GM10266 (cell line): ENCODE measurements around the gene HDAC4.

ENCODE experiments used
- DNase-seq: peaks from one replicate; pipeline ENCODE4 v3.0.0; 2012; ENCODE audit errors: extremely low spot score
- CTCF ChIP-seq: IDR thresholded peaks from 2 replicates; pipeline ENCODE4 v1.5.1; 2012; ENCODE audit warnings: mild to moderate bottlenecking, low read depth; ENCODE audit not compliant: control insufficient read depth, insufficient read depth; ENCODE audit errors: missing control alignments

The HDAC4 gene

DNA sequence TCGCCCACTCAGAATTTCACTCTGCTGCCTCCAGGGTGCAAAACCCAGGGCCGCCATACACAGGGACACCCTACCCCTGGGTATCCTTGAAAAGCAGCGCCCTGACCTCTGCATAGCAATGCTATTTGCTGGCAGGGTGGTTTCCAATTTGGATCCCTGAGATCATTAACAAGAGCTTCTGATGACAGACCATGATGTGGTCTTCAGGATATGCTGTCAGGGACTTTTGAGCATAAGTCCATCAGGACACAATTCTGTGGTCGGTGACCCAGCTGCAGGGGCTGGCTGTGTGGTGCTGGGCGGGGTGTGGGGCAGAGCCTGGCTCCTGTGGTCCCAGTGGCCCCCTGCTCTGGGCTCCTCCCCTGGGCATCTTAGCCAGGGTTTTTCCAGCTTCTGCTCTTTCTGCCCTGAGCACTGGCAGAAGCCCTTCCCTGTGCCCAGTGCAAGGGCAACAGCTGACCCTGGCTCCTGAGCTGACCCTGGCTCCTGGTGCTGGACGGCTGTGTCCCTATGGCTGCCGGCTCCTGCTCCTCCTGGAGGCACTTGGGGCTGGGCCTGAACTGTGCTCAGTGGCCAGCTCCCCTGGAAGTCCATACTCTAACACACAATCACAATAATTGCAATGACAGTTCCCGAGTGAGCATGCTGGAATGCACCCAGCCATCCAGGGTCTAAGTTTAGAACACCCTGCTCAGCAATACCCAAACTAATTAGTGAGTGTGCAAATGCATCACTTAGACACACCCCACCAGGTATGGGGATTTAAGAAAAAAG, 271.5 kb downstream of the HDAC4 start:
- TF ChIP-seq CTCF, result no peak
- no peak for DNase-seq

DNA sequence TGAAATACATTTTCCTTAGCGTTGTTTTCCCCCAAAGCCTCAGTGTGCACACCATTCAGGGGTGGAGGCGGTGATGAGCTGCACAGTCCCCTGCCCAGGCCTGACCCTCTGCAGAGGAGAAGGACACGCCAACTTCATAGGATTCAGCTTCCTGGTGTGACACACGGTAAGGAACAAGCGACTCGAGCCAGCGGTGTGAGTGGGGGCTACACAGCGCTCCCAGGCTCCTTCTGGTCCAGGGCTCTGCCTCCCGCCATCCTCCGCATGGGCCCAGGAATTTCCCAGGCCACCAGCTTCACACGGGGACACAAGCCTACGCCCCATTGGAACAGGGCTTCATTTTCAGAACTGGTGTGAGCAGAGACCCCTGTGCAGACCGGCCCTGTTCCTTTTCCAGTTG, 272.1 kb downstream of the HDAC4 start:
- no peak for TF ChIP-seq CTCF
- no peak for DNase-seq

- TF ChIP-seq CTCF, result no peak
- no peak for DNase-seq
Measured at GRCh38 chr2:239127513-239127912, 273.3 kb downstream of the HDAC4 start.

- DNase-seq, result no peak
- no peak for TF ChIP-seq CTCF
Measured at GRCh38 chr2:239125726-239126675, 274.8 kb downstream of the HDAC4 start.

DNA sequence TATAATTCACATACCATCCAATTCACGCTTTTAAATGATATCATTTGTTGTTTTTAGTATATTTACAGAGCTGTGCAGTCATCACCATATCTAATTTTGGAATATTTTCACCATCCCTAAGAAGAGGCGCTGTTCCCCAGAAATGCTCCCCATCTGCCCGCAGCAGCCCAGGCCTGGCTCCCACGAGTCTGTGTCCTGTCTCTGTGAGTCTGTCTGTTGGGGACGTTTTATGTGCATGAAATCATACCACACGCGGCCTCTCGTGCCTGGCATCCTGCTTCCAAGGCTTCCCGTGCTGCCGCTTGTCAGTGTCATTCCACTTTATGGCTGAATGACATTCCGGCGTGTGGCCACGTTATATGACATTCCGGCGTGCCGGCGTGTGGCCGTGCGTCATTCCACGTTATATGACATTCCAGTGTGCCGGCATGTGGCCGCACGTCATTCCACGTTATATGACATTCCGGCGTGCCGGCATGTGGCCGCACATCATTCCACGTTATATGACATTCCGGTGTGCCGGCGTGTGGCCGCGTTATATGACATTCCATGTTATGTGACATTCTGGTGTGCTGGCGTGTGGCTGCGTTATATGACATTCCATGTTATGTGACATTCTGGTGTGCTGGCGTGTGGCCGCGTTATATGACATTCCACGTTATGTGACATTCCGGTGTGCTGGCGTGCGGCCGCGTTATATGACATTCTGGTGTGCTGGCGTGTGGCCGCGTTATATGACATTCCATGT, 276.5 kb downstream of the HDAC4 start:
- no peak for DNase-seq
- no peak for TF ChIP-seq CTCF

DNA sequence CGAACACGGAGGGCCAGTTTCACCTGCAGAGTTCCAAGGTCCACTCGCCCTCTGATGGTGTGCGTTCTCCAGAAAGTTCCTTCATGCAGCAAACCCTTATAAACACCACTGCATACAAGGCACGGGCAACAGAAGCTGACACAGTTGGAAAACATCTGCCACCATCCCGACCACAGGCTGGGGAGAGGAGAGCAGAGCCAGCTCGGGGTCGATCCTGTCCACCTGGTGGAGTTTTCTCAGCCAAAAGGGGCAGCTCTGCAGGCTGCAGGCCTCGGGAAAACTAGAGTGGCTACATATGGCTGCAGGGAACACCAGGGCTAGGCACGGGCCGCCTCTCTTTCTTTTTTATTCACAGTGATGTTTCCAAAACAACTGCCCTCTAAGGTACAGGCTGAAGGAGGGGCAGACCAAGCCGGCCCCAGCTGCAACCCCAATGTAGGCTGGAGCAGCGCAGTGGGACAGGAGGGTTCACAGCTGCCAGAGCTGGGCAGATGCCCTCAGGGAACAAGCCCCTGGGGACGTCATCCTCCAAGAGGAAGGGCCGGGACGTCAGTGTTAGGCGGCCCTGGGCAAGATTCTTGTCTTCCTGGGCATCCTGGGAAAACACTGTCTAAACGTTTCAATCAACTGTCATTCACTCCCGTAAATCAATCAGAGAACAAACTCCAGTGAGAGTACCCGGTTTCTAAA, 278.3 kb downstream of the HDAC4 start:
- TF ChIP-seq CTCF, result no peak
- DNase-seq, result no peak
